BE2C (cell line): Measurements from ENCODE around the gene DNMT3A. TPM values are rescaled to one million over a fixed set of nuclear protein-coding genes. Genes with fewer than 3 reads are reported as not detected.

Experiments
- DNase-seq: peaks from one replicate; pipeline ENCODE4 v3.0.0-alpha.2; 2020
- H3K27me3 ChIP-seq: fragments of 250-450 bp; sonication (Bioruptor Pico); 2 replicates; pipeline ENCODE4 v1.5.1; 2020; ENCODE audit warnings: mild to moderate bottlenecking
- H3K36me3 ChIP-seq: fragments of 250-450 bp; sonication (Bioruptor Pico); 2 replicates; pipeline ENCODE4 v1.5.1; 2020; ENCODE audit warnings: mild to moderate bottlenecking
- H3K4me1 ChIP-seq: fragments of 250-450 bp; sonication (Bioruptor Pico); 2 replicates; pipeline ENCODE4 v1.5.1; 2020
- H3K4me3 ChIP-seq: 2 replicates; pipeline ENCODE4 v1.5.1; 2011; ENCODE audit warnings: low read depth, low read length
- H3K9me3 ChIP-seq: fragments of 250-450 bp; sonication (Bioruptor Pico); 2 replicates; pipeline ENCODE4 v1.5.1; 2020
- polyA plus RNA-seq: library from polyadenylated mRNA; unstranded; fragments of >200 nt; gene quantifications from one replicate; pipeline ENCODE4 v1.2.1, GENCODE V29; 2012; ENCODE audit warnings: low read depth, missing spikeins; ENCODE audit not compliant: insufficient read length, insufficient read depth
- TF ChIP-seq, protein P1 (sequence below): IDR thresholded peaks from 2 replicates; pipeline ENCODE4 v1.5.1; 2012; ENCODE audit warnings: mild to moderate bottlenecking, low read depth, low read length

The DNMT3A gene
- polyA plus RNA-seq, result 107 TPM

DNA sequence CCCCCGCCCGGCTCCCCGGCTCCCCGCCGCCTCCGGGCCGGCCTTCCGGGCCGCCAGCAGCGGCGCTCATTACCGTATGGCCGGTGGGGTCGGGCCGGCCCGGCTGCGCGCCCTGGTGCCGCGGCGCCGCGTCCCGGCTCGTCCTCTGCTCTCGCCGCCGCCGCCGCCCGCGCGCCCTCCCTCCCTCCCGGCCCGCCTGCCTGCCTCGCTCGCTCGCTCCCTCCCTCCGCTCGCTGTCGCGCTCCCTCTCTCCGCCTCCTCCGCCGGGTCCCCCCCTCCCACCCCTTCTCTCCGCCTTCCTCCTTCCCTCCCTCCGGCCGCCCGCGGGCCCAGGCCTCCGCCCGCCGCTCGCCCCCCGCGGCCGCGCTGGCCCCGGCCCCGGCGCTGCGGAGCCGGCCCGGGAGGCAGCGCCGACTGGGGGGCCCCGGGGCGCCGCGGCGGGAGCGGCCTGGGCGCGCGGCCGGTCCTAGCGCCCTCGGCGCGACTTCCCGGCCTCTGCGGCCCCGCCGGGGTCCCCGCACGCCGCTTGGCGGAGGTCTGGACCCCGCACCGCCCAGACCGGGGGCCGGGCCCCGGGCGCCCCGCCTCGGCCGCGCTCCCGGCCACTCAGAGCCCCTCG lies at the start of gene DNMT3A:
TSS of gene DNMT3A (minus strand) at position 173 of the 619 bp plus-strand sequence. CDS start 27,941 bp downstream, outside the sequence.
- no peaks in the 10 kb centered on the region for H3K9me3 ChIP-seq

GRCh38 chr2:25389161-25389560 lies 47.4 kb upstream of the DNMT3A start:
- H3K4me1 ChIP-seq, result no peaks in the 10 kb centered on the region
- H3K4me3 ChIP-seq, result no peak overlapping the region
- no peaks in the 10 kb centered on the region for H3K9me3 ChIP-seq
- H3K27me3 ChIP-seq, result no peaks in the 10 kb centered on the region
- TF ChIP-seq, protein P1, sequence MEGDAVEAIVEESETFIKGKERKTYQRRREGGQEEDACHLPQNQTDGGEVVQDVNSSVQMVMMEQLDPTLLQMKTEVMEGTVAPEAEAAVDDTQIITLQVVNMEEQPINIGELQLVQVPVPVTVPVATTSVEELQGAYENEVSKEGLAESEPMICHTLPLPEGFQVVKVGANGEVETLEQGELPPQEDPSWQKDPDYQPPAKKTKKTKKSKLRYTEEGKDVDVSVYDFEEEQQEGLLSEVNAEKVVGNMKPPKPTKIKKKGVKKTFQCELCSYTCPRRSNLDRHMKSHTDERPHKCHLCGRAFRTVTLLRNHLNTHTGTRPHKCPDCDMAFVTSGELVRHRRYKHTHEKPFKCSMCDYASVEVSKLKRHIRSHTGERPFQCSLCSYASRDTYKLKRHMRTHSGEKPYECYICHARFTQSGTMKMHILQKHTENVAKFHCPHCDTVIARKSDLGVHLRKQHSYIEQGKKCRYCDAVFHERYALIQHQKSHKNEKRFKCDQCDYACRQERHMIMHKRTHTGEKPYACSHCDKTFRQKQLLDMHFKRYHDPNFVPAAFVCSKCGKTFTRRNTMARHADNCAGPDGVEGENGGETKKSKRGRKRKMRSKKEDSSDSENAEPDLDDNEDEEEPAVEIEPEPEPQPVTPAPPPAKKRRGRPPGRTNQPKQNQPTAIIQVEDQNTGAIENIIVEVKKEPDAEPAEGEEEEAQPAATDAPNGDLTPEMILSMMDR, result no peak
- H3K36me3 ChIP-seq, result peaks cover 7% of the 10 kb centered on the region
- DNase-seq, result no peak

More for the DNA sequence above, at the start of gene DNMT3A:
- TF ChIP-seq, protein P1, result no peak
- H3K36me3 ChIP-seq, result no peaks in the 10 kb centered on the region
- peak within 1 kb of the TSS; percentile 65 for H3K4me3 ChIP-seq
- peak; percentile 79 for DNase-seq
- H3K27me3 ChIP-seq, result no peaks in the 10 kb centered on the region
- peaks cover 13% of the 10 kb centered on the region for H3K4me1 ChIP-seq

- Histone ChIP-seq H3K4me3 (no peak overlapping the region), H3K36me3 (peaks cover 7% of the 10 kb centered on the region), H3K27me3 (no peaks in the 10 kb centered on the region), H3K9me3 (no peaks in the 10 kb centered on the region), H3K4me1 (no peaks in the 10 kb centered on the region)
- TF ChIP-seq, protein P1, result no peak
- no peak for DNase-seq
These were observed 46.8 kb upstream of the DNMT3A start for GRCh38 chr2:25388491-25388890.

DNA sequence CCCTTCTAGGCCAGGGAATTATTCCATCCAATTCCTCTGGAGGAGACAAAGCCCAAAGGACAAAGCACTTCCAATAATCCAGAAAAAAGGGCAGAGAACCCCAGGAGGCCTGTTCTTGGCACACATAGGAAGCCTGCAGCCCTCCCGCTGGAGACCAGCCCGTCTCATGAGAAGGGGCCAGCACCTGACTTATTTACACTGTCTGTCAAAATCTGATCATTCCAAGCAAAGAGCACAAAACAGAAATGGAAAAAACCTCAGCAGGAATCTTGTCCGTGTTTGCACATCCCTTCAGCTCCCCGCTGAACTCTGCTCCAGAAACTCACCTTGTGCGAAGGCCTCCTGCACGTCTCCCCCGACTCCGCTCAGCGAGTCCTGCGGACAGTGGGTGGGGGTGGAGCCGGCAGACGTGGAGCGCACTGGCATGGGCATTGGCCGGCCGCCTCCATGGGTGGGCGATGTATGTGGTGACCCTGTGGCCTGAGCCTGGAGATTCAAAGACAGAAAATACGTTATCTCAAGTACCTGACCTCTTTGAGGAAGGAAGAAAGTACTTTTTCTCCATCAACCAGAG lies 46.2 kb upstream of the DNMT3A start:
- TF ChIP-seq, protein P1, result no peak
- Histone ChIP-seq H3K9me3 (no peaks in the 10 kb centered on the region), H3K36me3 (peaks cover 7% of the 10 kb centered on the region), H3K27me3 (no peaks in the 10 kb centered on the region), H3K4me1 (no peaks in the 10 kb centered on the region), H3K4me3 (no peak overlapping the region)
- no peak for DNase-seq

GRCh38 chr2:25386971-25387875 lies 45.5 kb upstream of the DNMT3A start:
- TF ChIP-seq, protein P1, result no peak
- Histone ChIP-seq H3K4me1 (no peaks in the 10 kb centered on the region), H3K4me3 (no peak overlapping the region), H3K27me3 (no peaks in the 10 kb centered on the region), H3K9me3 (no peaks in the 10 kb centered on the region), H3K36me3 (peaks cover 7% of the 10 kb centered on the region)
- DNase-seq, result no peak
